Effector CD4-positive, alpha-beta T cell (primary cell): Measurements from ENCODE around the gene MYO7B.
A peak's percentile ranks its signal among the peaks of the same experiment; 100 is the strongest.

ENCODE experiments used
- DNase-seq: peaks from one replicate; pipeline ENCODE4 v3.0.0-alpha.2; 2020

The MYO7B gene

GRCh38 chr2:127651971-127652550 lies 116.6 kb downstream of the MYO7B start:
- DNase-seq = no peak

DNA sequence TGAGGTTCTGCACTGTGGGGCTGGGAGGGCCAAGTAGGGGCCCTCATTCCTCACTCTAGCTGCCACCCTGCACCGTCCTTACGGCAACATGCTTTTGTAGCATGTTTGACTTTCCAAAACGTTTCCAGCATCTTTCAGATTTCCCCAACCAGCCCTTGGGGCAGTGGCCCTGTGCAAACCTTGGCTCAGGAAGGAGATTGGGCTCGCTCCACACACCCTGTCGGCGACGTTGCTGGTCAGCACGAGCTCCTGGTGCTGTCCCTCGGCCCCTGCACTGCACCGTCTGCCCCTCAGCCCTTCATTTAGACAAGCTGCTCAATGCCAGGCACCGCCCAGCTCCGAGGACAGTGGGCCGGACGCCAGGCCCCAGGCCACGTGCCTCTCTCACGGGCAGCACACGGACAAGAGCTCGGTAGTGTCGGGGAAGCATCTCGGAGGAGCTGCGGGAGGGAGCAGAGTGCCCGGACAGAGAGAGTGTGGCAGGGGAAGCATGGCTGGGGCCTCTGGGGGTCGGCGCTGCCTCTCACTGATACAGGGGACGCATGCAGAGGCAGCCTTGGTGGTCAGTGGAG lies 117.4 kb downstream of the MYO7B start:
- no peak for DNase-seq

DNA sequence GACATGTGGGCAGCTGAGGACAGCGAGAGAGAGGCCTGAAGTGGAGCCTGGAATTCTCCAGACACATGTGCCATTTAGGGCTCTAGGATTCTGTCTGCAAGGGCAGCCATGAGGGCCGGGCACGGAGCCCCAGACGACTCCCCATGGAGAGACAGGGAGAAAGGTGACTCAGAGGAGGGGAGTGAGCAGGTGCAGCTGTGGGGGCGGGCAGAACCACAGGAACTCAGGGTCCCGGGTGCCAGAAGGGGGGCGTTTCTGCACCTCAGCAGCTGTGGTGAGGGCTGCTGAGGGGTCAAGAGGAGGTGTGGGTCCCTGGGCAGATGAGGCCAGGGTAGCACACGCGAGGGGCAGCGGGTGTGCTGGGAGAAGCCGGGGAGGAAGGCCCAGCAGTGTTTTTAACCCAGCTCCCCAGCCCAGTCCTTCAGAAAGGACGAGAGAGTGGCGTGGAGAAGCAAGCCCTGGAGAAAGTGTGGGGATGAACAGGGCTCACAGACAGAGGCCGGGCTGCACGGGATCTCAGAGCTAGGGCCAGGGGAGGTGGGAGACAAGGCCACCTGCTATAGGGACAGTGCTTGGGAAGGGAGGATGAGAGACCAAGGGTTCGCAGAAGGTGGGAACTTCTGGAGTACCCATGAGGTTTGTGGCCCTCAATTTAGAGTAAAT lies 118.1 kb downstream of the MYO7B start:
- DNase-seq = no peak

GRCh38 chr2:127654084-127654837 lies 118.8 kb downstream of the MYO7B start:
- no peak for DNase-seq

DNA sequence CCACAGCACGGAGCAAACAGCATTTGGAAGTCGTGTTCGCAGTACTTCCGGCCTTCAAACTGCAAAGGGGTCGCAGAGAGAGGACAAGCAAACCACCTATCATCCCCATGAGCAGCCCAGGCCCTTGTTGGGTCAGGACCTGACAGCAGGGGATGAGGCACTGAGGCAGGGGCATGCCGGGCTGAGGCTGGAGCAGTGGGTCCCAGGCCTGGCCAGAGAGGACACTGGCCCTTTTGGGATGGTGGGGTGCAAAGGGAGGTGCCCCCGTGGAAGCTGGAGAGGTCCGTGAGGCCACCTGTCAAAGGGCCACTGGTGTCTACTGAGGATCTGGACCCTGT lies 119.3 kb downstream of the MYO7B start:
- DNase-seq = no peak

GRCh38 chr2:127655209-127656073 lies 120.0 kb downstream of the MYO7B start:
- no peak for DNase-seq

DNA sequence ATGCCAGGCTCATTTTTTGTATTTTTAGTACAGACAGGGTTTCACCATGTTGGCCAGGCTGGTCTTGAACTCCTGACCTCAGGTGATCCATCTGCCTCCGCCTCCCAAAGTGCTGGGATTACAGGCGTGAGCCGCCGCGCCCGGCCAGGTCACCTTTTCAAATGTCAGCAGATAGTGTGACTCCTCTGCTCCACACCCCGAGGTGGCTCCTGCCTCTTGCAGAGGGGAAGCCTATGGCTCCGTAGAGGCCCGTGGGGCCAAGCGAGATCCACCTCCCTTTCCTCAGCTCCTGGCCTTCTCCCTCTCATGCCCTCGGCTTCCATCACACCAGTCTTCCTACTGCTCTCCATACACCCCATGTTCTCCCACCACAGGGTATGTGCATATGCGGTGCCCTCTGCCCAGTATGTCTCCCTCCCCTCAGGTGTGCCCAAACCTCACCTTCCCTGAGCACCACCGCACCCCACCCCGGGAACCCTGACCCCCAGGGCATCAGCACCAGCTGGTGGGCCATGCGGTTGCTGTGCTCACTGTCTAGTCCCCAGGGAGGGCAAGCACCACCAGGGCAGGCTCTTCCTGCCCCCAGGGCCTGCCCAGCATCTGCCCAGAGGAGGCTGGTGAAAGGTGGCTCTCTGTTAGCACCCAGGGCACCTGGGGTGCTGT lies 121.2 kb downstream of the MYO7B start:
- DNase-seq = no peak

GRCh38 chr2:127657232-127657595 lies 121.7 kb downstream of the MYO7B start:
- no peak for DNase-seq

GRCh38 chr2:127658146-127658545 lies 122.7 kb downstream of the MYO7B start:
- no peak for DNase-seq

- no peak for DNase-seq
Observed at GRCh38 chr2:127658641-127659407, 123.3 kb downstream of the MYO7B start.

- DNase-seq = no peak
Observed at GRCh38 chr2:127659408-127660290, 124.2 kb downstream of the MYO7B start.

DNA sequence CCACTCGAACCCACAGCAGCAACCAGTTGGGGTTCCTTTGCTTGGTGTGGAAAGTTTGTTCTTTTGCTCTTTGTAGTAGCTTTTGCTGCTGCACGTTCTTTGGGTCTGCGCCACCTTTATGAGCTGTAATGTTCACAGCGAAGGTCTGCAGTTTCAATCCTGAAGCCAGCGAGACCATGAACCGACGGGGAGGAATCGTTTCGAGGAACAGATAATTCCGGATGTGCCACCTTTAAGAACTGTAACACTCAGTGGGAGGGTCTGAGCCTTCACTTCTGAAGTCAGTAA lies 124.8 kb downstream of the MYO7B start:
- no peak for DNase-seq

DNA sequence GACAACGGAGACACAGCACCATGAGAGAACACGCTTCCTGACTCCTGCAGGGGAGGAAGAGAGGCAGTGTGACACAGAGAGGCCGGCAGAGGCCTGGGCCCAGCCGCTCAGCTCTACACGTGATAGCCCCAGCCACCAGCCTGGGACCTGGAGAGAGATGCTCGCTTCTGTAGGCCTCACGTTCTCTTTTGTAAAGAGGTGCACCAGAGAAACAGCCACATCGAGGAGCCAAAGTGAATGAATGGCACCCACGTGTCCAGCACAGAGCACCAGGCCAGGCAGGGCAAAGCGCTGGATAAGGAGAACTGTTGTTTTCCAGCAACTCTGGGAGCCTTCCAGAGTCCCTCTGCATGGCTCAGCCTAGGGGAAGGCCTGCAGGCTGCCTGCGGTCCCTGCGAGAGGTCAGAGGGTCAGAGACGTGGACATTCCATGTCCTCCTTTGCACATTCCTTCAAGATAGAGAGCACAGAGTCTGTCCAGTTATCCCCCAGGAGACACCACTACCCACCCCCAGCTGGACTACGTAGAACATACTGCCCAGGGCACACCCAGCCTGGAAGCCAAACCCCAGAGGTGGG lies 125.7 kb downstream of the MYO7B start:
- DNase-seq = no peak

- no peak for DNase-seq
Observed at GRCh38 chr2:127661949-127662510, 126.5 kb downstream of the MYO7B start.

DNA sequence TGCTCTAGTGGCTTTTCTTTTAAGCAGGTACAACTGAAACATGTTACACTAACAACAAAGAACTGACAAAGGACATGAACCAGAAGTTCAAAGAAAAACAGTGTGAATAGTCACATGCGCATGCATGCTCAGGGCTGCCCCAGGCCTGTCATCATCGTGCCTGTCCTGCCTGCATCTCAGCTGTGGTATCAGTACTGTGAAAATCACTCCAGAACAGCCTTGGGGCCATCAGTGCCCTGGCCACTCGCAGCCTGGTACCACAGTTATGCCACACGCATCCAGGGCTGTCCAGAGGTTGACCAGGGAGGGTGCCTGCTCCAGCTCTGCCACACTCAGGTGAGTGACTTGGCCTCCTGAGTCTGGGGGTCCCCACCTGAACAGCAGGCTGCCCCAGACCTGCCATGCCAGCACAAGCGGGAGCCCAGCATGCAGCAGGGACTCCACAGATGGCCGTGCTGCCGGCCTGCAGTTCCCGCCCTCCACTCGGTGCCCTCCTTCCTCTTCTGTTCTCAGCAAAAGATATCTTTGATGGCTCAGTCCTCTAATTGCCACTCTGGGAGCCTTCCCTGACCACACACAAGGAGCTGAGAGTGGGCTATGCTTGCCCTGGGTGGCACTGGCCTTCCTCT lies 127.6 kb downstream of the MYO7B start:
- DNase-seq = no peak

GRCh38 chr2:127663566-127664064 lies 128.1 kb downstream of the MYO7B start:
- peak; percentile 0 for DNase-seq

- DNase-seq = no peak
Observed at GRCh38 chr2:127664065-127664894, 128.8 kb downstream of the MYO7B start.

- no peak for DNase-seq
Observed at GRCh38 chr2:127664895-127665225, 129.4 kb downstream of the MYO7B start.
